ENCODE data around the gene ELOVL2. TPM values are rescaled to one million over a fixed set of nuclear protein-coding genes. Genes with fewer than 3 reads are reported as not detected.

Gene ELOVL2
- total RNA-seq, 2 experiments from 2014 or later = not detected

- intact Hi-C loops (cut with micrococcal nuclease) = no loop called here
- ChIA-PET POLR2A (no interaction called here), CTCF (interaction anchor here (0.6 to 1.6 kb wide), 2 partner anchors 26 to 27 kb away, joined by 4 read pairs; no protein-coding TSS in a partner anchor)
- TF ChIP-seq CTCF (IDR thresholded peaks at IDR 0.05) = no peak
- Mint-ChIP-seq H3K27me3 (peaks cover 5% of the 10 kb centered on the region), H3K9me3 (no peaks in the 10 kb centered on the region), H3K4me1 (ENCODE audit: low read depth) (no peaks in the 10 kb centered on the region), H3K27ac (no peak overlapping the region), H3K4me3 (no peak overlapping the region), H3K36me3 (ENCODE audit: low read depth) (no peaks in the 10 kb centered on the region)
- ATAC-seq (no peak), DNase-seq (no peak)
Observed at GRCh38 chr6:10979603-10980002, 64.5 kb downstream of the ELOVL2 start.

GRCh38 chr6:10977231-10977968 is 66.7 kb downstream of the ELOVL2 start:
- Mint-ChIP-seq H3K4me1 (ENCODE audit: low read depth) (no peaks in the 10 kb centered on the region), H3K36me3 (ENCODE audit: low read depth) (no peaks in the 10 kb centered on the region), H3K4me3 (no peak overlapping the region), H3K27me3 (peaks cover 5% of the 10 kb centered on the region), H3K9me3 (no peaks in the 10 kb centered on the region), H3K27ac (no peak overlapping the region)
- DNase-seq (no peak), ATAC-seq (no peak)
- no peak for TF ChIP-seq CTCF (IDR thresholded peaks at IDR 0.05)
- intact Hi-C loops (cut with micrococcal nuclease) = no loop called here
- ChIA-PET CTCF (interaction anchor here (1.8 kb wide), 1 partner anchor 23 kb away, joined by 8 read pairs; no protein-coding TSS in a partner anchor), POLR2A (no interaction called here)

- Mint-ChIP-seq H3K36me3 (ENCODE audit: low read depth) (no peaks in the 10 kb centered on the region), H3K27ac (no peak overlapping the region), H3K4me3 (no peak overlapping the region), H3K4me1 (ENCODE audit: low read depth) (no peaks in the 10 kb centered on the region), H3K9me3 (no peaks in the 10 kb centered on the region), H3K27me3 (peaks cover 5% of the 10 kb centered on the region)
- no peak for DNase-seq
- no peak for ATAC-seq
- CTCF ChIA-PET = interaction anchor here (1.8 kb wide), 1 partner anchor 22 kb away, joined by 8 read pairs; no protein-coding TSS in a partner anchor
- intact Hi-C loops (cut with micrococcal nuclease) = no loop called here
- TF ChIP-seq CTCF (IDR thresholded peaks at IDR 0.05) = no peak
- POLR2A ChIA-PET = no interaction called here
Observed at GRCh38 chr6:10976571-10976970, 67.5 kb downstream of the ELOVL2 start.

GRCh38 chr6:10972196-10972595 is 71.9 kb downstream of the ELOVL2 start:
- ChIA-PET CTCF (interaction anchor here (2.8 kb wide), 1 partner anchor 18 kb away, joined by 8 read pairs; no protein-coding TSS in a partner anchor), POLR2A (no interaction called here)
- DNase-seq = no peak
- Mint-ChIP-seq H3K27ac (no peak overlapping the region), H3K9me3 (peaks cover 3% of the 10 kb centered on the region), H3K4me3 (no peak overlapping the region), H3K27me3 (peaks cover 5% of the 10 kb centered on the region), H3K36me3 (ENCODE audit: low read depth) (no peaks in the 10 kb centered on the region), H3K4me1 (ENCODE audit: low read depth) (no peaks in the 10 kb centered on the region)
- ATAC-seq = no peak
- intact Hi-C loops (cut with micrococcal nuclease) = no loop called here
- no peak for TF ChIP-seq CTCF (IDR thresholded peaks at IDR 0.05)

GRCh38 chr6:10970731-10971130 is 73.4 kb downstream of the ELOVL2 start:
- no peak overlapping the region for H3K4me3 Mint-ChIP-seq
- no peak for TF ChIP-seq CTCF (IDR thresholded peaks at IDR 0.05)
- ChIA-PET CTCF (interaction anchor here (2.8 kb wide), 1 partner anchor 16 kb away, joined by 8 read pairs; no protein-coding TSS in a partner anchor), POLR2A (no interaction called here)
- no peaks in the 10 kb centered on the region for H3K36me3 Mint-ChIP-seq (ENCODE audit: low read depth)
- H3K9me3 Mint-ChIP-seq = peaks cover 7% of the 10 kb centered on the region
- peaks cover 5% of the 10 kb centered on the region for H3K27me3 Mint-ChIP-seq
- H3K27ac Mint-ChIP-seq = no peak overlapping the region
- ATAC-seq = no peak
- DNase-seq = no peak
- intact Hi-C loops (cut with micrococcal nuclease) = no loop called here
- no peaks in the 10 kb centered on the region for H3K4me1 Mint-ChIP-seq (ENCODE audit: low read depth)
